Memory B cell (primary cell): ENCODE data around the gene DOCK6.
A peak's percentile ranks its signal among the peaks of the same experiment; 100 is the strongest.

Source experiments
- ATAC-seq: fragments of 150-1000 bp; cut with Tn5 transposase; 2 replicates; pipeline ENCODE4 v1.10.0; 2021; ENCODE audit warnings: low read depth, mild to moderate bottlenecking, moderate library complexity
- DNase-seq, 2 donors: peaks; one replicate each; pipeline ENCODE4 v3.0.0; 2022; ENCODE audit warnings: low spot score in 2 of 2
- H3K27ac Mint-ChIP-seq: one replicate; pipeline ENCODE4 v1.8.0; 2022; ENCODE audit warnings: mild to moderate bottlenecking, moderate library complexity, mixed read lengths
- H3K27me3 Mint-ChIP-seq: one replicate; pipeline ENCODE4 v1.8.0; 2022; ENCODE audit warnings: mixed read lengths
- H3K36me3 Mint-ChIP-seq: one replicate; pipeline ENCODE4 v1.8.0; 2022; ENCODE audit warnings: mild to moderate bottlenecking, mixed read lengths
- H3K4me1 Mint-ChIP-seq: one replicate; pipeline ENCODE4 v1.8.0; 2022; ENCODE audit warnings: mixed read lengths
- H3K4me3 Mint-ChIP-seq: one replicate; pipeline ENCODE4 v1.8.0; 2022; ENCODE audit warnings: mild to moderate bottlenecking, moderate library complexity, mixed read lengths
- H3K9me3 Mint-ChIP-seq: one replicate; pipeline ENCODE4 v1.8.0; 2022; ENCODE audit warnings: mixed read lengths

DOCK6 gene

GRCh38 chr19:11232555-11232954 is 29.8 kb downstream of the DOCK6 start:
- DNase-seq (no peak), ATAC-seq (no peak)
- peaks cover 4% of the 10 kb centered on the region for H3K36me3 Mint-ChIP-seq
- no peaks in the 10 kb centered on the region for H3K4me1 Mint-ChIP-seq
- no peak overlapping the region for H3K4me3 Mint-ChIP-seq
- H3K27me3 Mint-ChIP-seq = peaks cover 3% of the 10 kb centered on the region
- H3K9me3 Mint-ChIP-seq = no peaks in the 10 kb centered on the region
- H3K27ac Mint-ChIP-seq = no peak overlapping the region

- H3K36me3 Mint-ChIP-seq = peaks cover 3% of the 10 kb centered on the region
- peaks cover 4% of the 10 kb centered on the region for H3K27me3 Mint-ChIP-seq
- H3K9me3 Mint-ChIP-seq = peaks cover 3% of the 10 kb centered on the region
- no peak overlapping the region for H3K4me3 Mint-ChIP-seq
- DNase-seq (no peak), ATAC-seq (no peak)
- no peak overlapping the region for H3K27ac Mint-ChIP-seq
- no peaks in the 10 kb centered on the region for H3K4me1 Mint-ChIP-seq
Observed at GRCh38 chr19:11230621-11231386, 31.5 kb downstream of the DOCK6 start.

GRCh38 chr19:11227195-11227886 is 35.0 kb downstream of the DOCK6 start:
- ATAC-seq (peak; percentile 43), DNase-seq (no peak)
- H3K27ac Mint-ChIP-seq = no peak overlapping the region
- H3K4me1 Mint-ChIP-seq = no peaks in the 10 kb centered on the region
- H3K27me3 Mint-ChIP-seq = peaks cover 4% of the 10 kb centered on the region
- H3K9me3 Mint-ChIP-seq = peaks cover 5% of the 10 kb centered on the region
- peaks cover 5% of the 10 kb centered on the region for H3K36me3 Mint-ChIP-seq
- H3K4me3 Mint-ChIP-seq = no peak overlapping the region

- no peak for ATAC-seq
- no peak for DNase-seq
- Mint-ChIP-seq H3K36me3 (peaks cover 7% of the 10 kb centered on the region), H3K27ac (no peak overlapping the region), H3K4me1 (no peaks in the 10 kb centered on the region), H3K27me3 (peaks cover 4% of the 10 kb centered on the region), H3K4me3 (no peak overlapping the region), H3K9me3 (peaks cover 6% of the 10 kb centered on the region)
Observed at GRCh38 chr19:11226716-11227166, 35.6 kb downstream of the DOCK6 start.

DNA sequence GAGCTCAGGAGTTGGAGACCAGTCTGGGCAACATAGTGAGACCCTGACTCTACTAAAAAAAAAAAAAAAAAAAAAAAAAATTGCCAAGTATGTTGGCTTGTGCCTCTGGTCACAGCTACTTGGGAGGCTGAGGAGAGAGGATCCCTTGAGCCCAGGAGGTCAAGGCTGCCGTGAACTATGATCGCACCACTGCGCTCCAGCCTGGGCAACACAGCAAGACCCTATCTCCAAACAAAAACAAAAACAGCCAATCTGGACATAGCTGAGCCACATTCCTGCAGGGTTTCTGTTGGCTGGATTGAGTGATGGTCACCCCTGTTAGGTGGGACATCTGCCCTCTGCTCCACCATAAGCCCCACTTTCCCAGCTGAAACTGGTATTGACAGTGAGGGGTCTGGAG is 36.5 kb downstream of the DOCK6 start:
- Mint-ChIP-seq H3K4me3 (no peak overlapping the region), H3K27ac (no peak overlapping the region), H3K27me3 (peaks cover 4% of the 10 kb centered on the region), H3K36me3 (peaks cover 16% of the 10 kb centered on the region), H3K4me1 (no peaks in the 10 kb centered on the region), H3K9me3 (peaks cover 9% of the 10 kb centered on the region)
- ATAC-seq (no peak), DNase-seq (no peak)

GRCh38 chr19:11225172-11225571 is 37.2 kb downstream of the DOCK6 start:
- Mint-ChIP-seq H3K27me3 (peaks cover 4% of the 10 kb centered on the region), H3K9me3 (peaks cover 12% of the 10 kb centered on the region), H3K4me1 (no peaks in the 10 kb centered on the region), H3K4me3 (no peak overlapping the region), H3K27ac (no peak overlapping the region), H3K36me3 (peaks cover 20% of the 10 kb centered on the region)
- no peak for DNase-seq
- no peak for ATAC-seq

- Mint-ChIP-seq H3K27me3 (peaks cover 4% of the 10 kb centered on the region), H3K9me3 (peaks cover 13% of the 10 kb centered on the region), H3K4me1 (no peaks in the 10 kb centered on the region), H3K27ac (no peak overlapping the region), H3K4me3 (no peak overlapping the region), H3K36me3 (peaks cover 21% of the 10 kb centered on the region)
- ATAC-seq (no peak), DNase-seq (no peak)
Observed at GRCh38 chr19:11224429-11224828, 37.9 kb downstream of the DOCK6 start.

GRCh38 chr19:11223200-11223599 is 39.1 kb downstream of the DOCK6 start:
- H3K9me3 Mint-ChIP-seq = peaks cover 13% of the 10 kb centered on the region
- ATAC-seq (no peak), DNase-seq (no peak)
- peaks cover 1% of the 10 kb centered on the region for H3K27me3 Mint-ChIP-seq
- no peak overlapping the region for H3K27ac Mint-ChIP-seq
- H3K4me3 Mint-ChIP-seq = no peak overlapping the region
- no peaks in the 10 kb centered on the region for H3K4me1 Mint-ChIP-seq
- peaks cover 21% of the 10 kb centered on the region for H3K36me3 Mint-ChIP-seq

DNA sequence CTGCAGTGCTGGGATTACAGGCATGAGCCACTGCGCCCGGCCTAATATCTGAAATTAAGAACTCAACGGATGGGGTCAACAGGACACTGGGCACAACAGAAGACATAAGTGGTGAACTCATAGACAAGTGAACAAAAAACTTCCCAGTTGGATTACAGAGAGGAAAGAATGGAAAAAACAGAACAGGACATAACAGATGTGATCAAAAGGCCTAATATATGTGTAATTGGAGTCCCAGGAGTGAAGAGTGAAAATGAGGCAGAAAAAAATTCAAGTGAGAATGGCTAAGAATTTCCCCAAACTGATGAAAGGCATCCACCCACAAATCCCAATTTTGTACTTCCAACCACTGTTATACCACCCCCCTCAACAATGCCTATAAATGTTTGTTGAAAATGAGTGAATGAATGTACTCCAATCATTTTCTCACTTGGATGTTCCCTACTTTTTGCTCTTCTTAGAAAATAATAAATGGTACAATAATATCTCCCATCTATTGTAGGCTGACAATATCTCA is 41.2 kb downstream of the DOCK6 start:
- Mint-ChIP-seq H3K36me3 (peaks cover 21% of the 10 kb centered on the region), H3K9me3 (peaks cover 10% of the 10 kb centered on the region), H3K27ac (no peak overlapping the region), H3K4me1 (no peaks in the 10 kb centered on the region), H3K4me3 (no peak overlapping the region), H3K27me3 (no peaks in the 10 kb centered on the region)
- ATAC-seq (no peak), DNase-seq (no peak)

- peaks cover 11% of the 10 kb centered on the region for H3K36me3 Mint-ChIP-seq
- peaks cover 8% of the 10 kb centered on the region for H3K9me3 Mint-ChIP-seq
- peaks cover 2% of the 10 kb centered on the region for H3K27me3 Mint-ChIP-seq
- DNase-seq (no peak), ATAC-seq (no peak)
- no peak overlapping the region for H3K4me3 Mint-ChIP-seq
- no peak overlapping the region for H3K27ac Mint-ChIP-seq
- peaks cover 7% of the 10 kb centered on the region for H3K4me1 Mint-ChIP-seq
Observed at GRCh38 chr19:11214387-11214786, 47.9 kb downstream of the DOCK6 start.

GRCh38 chr19:11210656-11210928 is 51.7 kb downstream of the DOCK6 start:
- Mint-ChIP-seq H3K27me3 (peaks cover 2% of the 10 kb centered on the region), H3K9me3 (peaks cover 8% of the 10 kb centered on the region), H3K36me3 (peaks cover 11% of the 10 kb centered on the region), H3K27ac (peak overlapping the region; percentile 18), H3K4me1 (peaks cover 15% of the 10 kb centered on the region), H3K4me3 (no peak overlapping the region)
- ATAC-seq (no peak), DNase-seq (no peak)

GRCh38 chr19:11209839-11210655 is 52.3 kb downstream of the DOCK6 start:
- peaks cover 16% of the 10 kb centered on the region for H3K4me1 Mint-ChIP-seq
- no peak for ATAC-seq
- H3K4me3 Mint-ChIP-seq = no peak overlapping the region
- peaks cover 2% of the 10 kb centered on the region for H3K27me3 Mint-ChIP-seq
- H3K9me3 Mint-ChIP-seq = peaks cover 8% of the 10 kb centered on the region
- no peak for DNase-seq
- peak overlapping the region; percentile 18 for H3K27ac Mint-ChIP-seq
- H3K36me3 Mint-ChIP-seq = peaks cover 11% of the 10 kb centered on the region

GRCh38 chr19:11208561-11209471 is 53.5 kb downstream of the DOCK6 start:
- H3K4me3 Mint-ChIP-seq = no peak overlapping the region
- H3K27ac Mint-ChIP-seq = no peak overlapping the region
- no peak for ATAC-seq

More at GRCh38 chr19:11208561-11209471, 53.5 kb downstream of the DOCK6 start:
- peaks cover 11% of the 10 kb centered on the region for H3K36me3 Mint-ChIP-seq
- peaks cover 8% of the 10 kb centered on the region for H3K9me3 Mint-ChIP-seq
- peaks cover 20% of the 10 kb centered on the region for H3K4me1 Mint-ChIP-seq
- no peak for DNase-seq
- peaks cover 3% of the 10 kb centered on the region for H3K27me3 Mint-ChIP-seq
